Measurements from ENCODE around the gene MIB1.
"Not testable (repeated sequence)": the region's sequence is repeated elsewhere in the genome, so short reads cannot be mapped to it uniquely, and the experiment has no call there.

MIB1 gene

DNA sequence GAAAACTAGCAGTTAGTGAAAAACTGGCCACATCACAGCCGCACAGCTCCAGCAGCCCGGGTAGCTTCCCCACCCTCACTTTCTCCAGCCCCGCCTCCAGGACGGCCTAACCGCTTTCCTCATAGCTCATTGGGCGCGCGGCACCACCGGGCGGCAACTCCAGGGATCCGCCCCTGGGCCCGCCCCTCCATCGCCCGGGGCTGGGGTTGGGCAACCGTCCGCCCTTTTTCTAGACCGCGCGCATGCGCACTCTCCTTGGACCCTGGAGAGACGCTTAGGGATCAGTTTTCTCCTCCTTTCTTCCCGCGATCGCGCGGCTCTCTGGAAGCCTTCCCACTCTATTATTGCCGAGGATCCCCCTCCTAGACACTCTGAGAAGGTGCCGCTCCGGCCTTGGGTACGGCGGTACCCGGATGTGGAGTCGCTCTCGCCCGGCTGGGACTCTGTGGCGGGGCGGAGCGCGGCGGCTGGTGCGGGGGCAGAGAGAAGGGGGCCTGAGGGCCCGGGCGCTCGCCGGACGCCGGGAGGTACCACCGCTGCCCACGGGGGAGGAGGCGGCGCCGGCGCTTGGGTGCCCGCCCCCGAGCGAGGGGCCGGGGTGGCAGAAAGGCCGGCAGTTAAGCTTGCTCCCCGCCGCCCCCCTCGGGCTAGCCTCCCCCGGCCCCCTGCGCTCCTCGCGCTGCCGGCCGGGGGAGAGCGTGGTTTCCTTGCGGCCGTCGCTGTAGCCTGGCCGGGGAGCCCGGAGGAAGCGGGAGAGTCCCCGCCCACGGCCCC is at the start of gene MIB1:
Gene MIB1 (plus strand): TSS at position 255 of the 774 bp plus-strand sequence. CDS start 792 bp downstream, outside the sequence.
- peak; percentile 99 for DNase-seq

- no peak for DNase-seq
These were observed 47.3 kb upstream of the MIB1 start for GRCh38 chr18:21693322-21693721.

DNA sequence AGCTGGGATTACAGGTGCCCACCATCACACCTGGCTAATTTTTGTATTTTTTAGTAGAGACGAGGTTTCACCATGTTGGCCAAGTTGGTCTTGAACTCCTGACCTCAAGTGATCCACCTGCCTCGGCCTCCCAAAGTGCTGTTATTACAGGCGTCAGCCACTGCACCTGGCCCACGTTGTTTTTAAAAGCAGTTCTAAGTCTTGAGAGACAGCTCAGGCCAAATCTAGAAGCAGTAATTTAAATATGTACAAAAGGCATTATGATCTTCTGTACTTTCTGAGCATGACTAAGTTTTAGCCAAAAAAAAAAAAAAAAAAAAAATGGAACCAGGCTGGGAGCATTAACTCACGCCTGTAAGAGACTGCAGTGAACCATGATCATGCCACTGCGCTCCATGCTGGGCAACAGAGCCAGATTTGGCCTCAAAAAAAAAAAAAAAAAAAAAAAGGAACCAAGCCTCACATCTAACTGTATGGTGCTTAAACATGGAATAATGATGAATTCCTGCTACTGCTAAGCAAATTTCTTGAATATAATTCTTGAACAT is 40.0 kb upstream of the MIB1 start:
- peak; percentile 25 for DNase-seq

DNA sequence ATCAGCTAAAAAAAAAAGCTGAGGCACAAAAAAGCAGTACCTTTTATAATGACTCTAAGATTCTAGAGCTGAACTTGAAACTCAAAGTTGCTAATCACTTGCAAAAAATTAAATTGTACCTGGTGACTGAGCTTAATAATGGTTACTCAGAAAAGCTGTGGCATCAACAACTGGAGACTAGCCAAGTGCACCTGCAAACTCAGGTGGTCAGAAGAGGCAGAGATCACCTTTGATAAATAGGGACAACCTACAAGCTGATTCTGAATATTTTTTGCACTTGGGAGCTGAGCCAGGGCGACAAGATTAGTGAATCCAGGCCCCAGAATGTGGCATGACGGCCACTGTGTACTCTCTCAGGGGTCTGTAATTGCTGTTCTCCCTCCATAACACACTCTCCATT is 39.0 kb upstream of the MIB1 start:
- DNase-seq, result no peak

DNA sequence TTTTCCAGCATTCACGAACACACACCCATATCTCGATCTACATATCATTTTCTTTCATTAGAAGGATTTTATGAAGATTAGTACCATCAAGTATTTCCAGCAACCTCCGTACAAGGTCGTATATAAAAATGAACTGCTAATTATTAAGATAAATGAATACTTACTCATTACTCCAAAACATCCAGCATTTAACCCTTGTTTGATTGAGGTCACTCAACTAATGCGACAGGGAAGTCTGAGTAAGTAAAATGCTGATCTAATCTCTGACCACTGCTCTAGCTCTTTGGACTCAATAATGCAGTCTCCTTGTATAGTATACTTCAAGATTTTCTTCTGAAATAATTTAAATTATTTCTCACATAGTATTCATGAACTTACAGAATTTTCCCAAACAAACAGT is 38.0 kb upstream of the MIB1 start:
- peak; percentile 8 for DNase-seq

- DNase-seq, result no peak
These were observed 37.3 kb upstream of the MIB1 start for GRCh38 chr18:21703241-21703820.

GRCh38 chr18:21704603-21705364 is 35.8 kb upstream of the MIB1 start, which contains the start of gene ABHD3:
TSS of gene ABHD3 (minus strand) at chr18:21704774. CDS start at chr18:21704665, 109 bp downstream.
- DNase-seq, result peak; percentile 96

- no peak for DNase-seq
These were observed 34.2 kb upstream of the MIB1 start for GRCh38 chr18:21706386-21706865.

- not testable (repeated sequence) for DNase-seq
These were observed 33.5 kb upstream of the MIB1 start for GRCh38 chr18:21707130-21707529.

DNA sequence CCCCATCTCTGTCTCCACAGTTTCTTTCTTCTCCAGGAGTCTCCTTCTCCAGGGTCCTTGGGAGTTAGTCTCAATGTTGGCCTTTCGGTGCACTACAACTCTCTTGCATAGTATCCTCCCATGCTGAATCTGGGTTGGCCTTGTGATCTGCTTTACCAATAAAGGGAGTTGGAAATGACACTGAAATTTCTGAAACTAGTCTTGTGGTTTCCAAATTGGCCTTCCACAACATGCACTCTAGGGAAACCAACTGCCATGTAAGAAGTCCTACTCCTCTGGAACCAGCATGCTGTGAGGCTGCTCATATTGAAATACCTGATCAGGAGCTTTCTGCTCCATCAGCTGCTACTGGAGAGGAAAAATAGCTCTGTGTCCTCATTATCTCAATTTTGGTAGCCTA is 26.1 kb upstream of the MIB1 start:
- no peak for DNase-seq

GRCh38 chr18:21722687-21723086 is 17.9 kb upstream of the MIB1 start:
- DNase-seq, result no peak

DNA sequence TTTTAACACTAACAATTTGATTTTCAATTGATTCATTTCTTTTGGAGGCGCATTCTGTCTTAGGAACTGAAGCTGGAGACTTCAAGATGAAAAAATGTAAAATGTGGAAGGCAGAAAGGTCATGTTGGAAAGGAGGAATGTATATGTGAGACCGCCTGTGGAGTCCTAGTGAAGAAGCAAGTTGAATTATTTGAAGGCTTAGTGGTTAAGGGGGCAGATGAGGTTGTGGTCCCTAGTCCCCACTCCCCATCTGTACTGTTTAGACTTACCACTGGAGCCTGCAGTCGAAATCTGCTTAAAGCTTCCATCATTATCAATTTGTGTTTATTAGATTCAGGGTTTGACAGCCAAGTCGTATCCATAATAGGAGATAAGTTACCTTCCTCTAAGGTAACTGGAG is 15.4 kb upstream of the MIB1 start:
- DNase-seq, result no peak

DNA sequence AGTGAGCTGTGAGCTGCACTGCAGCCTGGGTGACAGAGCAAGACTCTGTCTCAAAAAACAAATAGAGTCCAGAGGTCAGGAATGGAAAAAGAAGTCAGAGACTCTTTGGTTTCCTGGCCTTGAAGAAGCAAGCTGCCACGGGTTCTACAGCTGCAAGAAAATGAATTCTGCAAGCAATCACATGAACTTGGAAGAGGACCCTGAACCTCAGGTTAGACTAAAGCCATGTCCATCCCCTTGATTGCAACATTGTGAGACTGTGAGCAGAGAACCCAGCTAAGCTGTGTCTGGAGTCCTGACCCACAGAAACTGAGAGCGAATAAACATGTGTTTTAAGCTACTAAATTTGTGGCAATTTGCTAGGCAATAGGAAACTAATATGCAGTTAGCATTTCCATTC is 12.9 kb upstream of the MIB1 start:
- no peak for DNase-seq

GRCh38 chr18:21733011-21733410 is 7.6 kb upstream of the MIB1 start:
- no peak for DNase-seq

- DNase-seq, result no peak
These were observed 5.1 kb upstream of the MIB1 start for GRCh38 chr18:21735452-21736015.

- not testable (repeated sequence) for DNase-seq
These were observed 3.7 kb upstream of the MIB1 start for GRCh38 chr18:21736926-21737325.

GRCh38 chr18:21739604-21740537 is 721 bp upstream of the MIB1 start:
- no peak for DNase-seq

DNA sequence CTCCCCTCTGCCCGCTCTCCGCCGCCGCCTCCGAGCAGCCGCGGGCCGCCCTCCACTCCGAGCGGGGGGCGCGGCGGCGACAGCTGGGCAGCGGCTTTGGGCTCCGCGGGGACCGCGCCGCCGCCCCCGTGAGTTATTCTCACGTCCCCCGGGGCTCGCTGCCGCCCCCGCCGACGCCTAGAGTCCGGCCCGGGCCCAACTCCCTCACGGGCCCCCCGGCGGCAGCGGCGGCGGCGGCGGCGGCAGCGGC is 645 bp downstream of the MIB1 start:
- DNase-seq, result no peak

DNA sequence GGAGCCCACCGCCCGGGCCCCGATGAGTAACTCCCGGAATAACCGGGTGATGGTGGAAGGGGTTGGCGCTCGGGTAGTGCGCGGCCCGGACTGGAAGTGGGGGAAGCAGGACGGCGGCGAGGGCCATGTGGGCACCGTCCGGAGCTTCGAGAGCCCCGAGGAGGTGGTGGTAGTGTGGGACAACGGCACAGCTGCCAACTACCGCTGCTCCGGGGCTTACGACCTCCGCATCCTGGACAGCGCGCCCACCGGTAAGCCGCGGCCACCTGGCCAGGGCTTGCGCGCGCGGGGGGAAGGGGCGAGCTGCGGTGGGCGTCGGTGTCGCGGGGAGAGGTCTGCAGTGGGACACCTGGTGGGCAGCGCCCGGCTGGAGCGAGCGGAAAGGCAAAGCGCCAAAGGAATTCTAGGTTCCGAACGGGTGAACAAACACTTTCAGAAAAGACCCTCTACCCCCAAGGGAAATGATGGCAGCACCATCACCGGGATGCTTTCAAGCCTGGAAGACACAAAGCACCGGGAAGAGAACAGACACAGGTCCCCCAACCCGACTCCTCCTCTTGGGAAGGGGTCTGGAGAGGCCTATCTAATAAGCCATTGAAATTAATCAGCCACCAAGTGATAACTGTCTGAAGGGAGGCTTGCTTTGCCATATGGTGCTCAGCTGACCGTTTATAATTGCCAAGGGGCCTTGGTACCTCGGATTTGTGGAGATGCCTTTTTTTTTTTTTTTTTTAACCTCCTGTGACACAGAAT is 1.1 kb downstream of the MIB1 start:
- DNase-seq, result peak; percentile 32

DNA sequence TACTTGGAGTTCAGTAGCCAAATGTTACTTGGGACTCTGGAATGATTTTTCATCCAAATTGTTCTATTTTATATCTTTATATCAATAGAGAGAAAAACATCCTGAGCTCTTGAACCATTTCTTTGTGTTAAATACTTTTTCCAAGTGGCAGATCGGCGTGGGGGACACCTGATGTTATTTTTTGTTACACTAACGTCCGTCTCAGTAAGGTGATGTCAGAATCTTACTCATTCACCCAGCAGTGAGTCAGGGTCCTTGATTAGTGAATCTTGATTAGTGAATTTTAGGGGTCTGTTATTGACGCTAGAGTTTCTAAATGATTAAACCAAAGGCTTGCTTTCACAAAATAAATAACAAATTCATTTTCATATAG is 1.7 kb downstream of the MIB1 start:
- no peak for DNase-seq

DNA sequence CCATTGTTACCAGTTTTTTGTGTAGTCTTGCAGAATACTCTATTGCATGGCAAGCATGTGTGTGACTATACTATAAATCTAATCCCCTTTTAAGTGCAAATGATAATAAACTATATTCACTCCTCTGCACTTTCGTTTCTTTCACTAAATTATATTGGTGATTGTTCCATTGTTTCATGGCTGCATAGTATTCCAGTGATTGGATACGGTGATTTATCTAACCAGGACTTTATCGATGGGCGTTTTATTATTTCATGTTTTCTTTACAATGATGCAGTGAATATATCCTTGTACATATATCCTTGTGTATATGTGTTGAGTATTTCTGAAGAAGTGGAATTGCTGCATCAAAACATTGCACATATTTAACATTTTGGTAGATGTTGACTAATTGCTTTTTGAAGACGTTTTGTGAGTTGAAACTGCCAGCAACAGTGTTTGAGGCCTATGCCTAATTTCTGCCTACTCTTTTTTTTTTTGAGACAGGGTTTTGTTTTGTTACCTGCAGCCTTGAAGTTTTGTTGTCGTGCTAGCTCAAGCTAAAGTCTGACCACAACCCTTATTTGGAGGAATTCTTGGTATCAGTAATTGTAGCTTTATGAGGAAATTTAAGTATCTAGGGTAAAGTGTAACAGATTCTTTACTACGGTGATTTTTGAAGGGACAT is 2.7 kb downstream of the MIB1 start:
- no peak for DNase-seq
